COR-L47 (cell line): ENCODE results near the gene AGFG2.
"Not testable (repeated sequence)": the region's sequence is repeated elsewhere in the genome, so short reads cannot be mapped to it uniquely, and the experiment has no call there.

Source experiments
- DNase-seq: peaks from one replicate; lab custom pipeline; 2025; lab: John Stamatoyannopoulos, UW

AGFG2 gene, protein sequence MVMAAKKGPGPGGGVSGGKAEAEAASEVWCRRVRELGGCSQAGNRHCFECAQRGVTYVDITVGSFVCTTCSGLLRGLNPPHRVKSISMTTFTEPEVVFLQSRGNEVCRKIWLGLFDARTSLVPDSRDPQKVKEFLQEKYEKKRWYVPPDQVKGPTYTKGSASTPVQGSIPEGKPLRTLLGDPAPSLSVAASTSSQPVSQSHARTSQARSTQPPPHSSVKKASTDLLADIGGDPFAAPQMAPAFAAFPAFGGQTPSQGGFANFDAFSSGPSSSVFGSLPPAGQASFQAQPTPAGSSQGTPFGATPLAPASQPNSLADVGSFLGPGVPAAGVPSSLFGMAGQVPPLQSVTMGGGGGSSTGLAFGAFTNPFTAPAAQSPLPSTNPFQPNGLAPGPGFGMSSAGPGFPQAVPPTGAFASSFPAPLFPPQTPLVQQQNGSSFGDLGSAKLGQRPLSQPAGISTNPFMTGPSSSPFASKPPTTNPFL

GRCh38 chr7:100538654-100539435, at the start of gene AGFG2:
TSS of gene AGFG2 (plus strand) at chr7:100539203. CDS start at chr7:100539347, 144 bp downstream.
- DNase-seq = peak; percentile 100

GRCh38 chr7:100489824-100490223, 49.2 kb upstream of the AGFG2 start:
- DNase-seq = peak; percentile 98

DNA sequence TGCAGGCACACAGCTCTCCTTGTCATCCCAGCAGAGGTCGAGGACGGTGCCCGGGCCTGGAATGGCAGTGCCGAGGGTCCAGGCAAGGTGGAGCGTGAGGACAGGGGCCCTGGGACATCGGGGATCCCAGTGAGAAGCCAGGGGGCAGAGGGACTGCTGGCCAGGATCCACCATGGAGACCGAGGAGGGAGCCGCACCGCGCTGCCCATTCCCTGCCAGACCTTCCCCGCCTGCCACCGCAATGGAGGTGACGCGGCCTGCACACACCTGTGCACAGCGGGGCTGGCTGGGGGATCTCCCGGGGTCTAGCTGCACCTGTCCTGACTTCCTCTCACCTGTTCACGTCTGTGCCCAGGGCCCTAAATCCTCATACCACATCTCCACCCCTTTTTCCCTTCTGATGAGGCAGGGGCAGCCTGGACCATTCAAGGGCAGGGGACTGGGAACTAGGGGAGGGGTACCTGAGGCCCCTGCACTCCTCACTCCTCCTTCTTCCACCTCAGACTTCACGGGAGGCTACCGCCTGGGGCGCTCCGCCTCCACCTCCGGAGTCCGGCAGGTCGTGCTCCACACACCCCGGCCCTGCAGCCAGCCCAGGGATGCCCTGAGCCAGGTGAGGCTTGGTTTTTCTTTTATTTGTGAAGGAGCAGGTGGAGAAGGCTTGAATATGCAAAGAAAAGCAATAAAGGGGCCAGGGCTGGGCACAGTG, 48.4 kb upstream of the AGFG2 start:
- DNase-seq = peak; percentile 37

DNA sequence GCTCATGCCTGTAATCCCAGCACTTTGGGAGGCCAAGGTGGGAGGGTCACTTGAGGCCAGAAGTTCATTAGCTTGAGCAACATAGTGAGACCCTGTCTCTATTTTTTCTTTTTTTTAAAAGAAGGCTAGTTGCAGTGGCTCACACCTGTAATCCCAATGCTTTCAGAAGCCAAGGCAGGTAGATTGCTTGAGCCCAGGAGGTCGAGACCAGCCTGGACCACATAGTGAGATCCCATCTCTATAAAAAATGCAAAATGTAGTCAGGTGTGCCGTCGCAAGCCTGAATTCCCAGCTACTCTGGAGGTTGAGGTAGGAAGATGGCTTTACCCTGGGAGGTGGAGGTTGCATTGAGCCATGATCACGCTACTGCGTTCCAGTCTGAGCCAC, 47.8 kb upstream of the AGFG2 start:
- no peak for DNase-seq

DNA sequence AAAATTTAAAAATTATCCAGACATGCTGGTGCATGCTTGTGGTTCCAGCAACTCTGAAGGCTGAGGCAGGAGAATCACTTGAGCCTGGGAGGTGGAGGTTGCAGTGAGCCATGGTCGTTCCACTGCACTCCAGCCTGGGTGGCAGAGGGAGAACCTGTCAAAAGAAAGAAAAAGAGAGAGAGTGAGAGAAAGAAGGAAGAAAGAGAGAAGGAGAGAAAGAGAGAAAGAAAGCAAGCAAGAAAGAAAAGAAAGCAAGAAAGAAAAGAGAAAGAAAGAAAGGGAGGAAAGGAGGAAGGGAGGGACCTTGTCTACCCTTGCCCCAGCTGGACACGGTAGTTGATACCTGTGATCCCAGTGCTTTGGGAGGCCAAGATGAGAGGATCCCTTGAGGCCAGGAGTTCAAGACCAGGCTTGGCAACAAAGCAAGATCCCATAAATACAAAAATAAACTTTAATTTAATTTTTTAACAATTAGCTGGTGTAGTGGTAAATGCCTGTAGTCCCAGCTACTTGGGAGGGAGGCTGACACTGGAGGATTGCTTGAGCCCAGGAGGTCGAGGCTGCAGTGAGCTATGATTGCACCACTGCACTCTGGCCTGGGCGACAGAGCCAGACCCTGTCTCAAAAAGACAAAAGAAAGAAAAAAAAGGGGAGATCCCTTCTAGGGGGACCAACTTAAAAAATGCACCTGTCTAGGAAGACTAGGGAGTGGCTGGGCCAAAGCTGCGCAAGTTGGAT, 46.1 kb upstream of the AGFG2 start:
- no peak for DNase-seq

- no peak for DNase-seq
Observed at GRCh38 chr7:100493476-100494264, 45.3 kb upstream of the AGFG2 start.

- no peak for DNase-seq
Observed at GRCh38 chr7:100496509-100496908, 42.5 kb upstream of the AGFG2 start.

GRCh38 chr7:100500743-100501142, 38.3 kb upstream of the AGFG2 start:
- not testable (repeated sequence) for DNase-seq

DNA sequence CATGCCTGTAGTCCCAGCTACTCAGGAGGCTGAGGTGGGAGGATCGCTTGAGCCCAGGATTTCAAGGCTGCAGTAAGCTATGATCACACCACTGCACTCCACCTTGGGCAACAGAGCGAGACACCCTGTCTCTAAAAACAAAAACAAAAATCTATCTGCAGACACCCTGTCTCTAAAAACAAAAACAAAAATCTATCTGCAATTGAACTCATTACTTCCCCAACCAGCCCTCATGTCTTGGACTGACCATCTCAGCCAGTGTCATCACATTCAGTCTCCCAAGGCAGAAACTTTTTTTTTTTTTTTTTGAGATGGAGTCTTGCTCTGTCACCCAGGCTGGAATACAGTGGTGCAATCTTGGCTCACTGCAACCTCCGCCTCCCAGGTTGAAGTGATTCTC, 35.0 kb upstream of the AGFG2 start:
- DNase-seq = not testable (repeated sequence)

DNA sequence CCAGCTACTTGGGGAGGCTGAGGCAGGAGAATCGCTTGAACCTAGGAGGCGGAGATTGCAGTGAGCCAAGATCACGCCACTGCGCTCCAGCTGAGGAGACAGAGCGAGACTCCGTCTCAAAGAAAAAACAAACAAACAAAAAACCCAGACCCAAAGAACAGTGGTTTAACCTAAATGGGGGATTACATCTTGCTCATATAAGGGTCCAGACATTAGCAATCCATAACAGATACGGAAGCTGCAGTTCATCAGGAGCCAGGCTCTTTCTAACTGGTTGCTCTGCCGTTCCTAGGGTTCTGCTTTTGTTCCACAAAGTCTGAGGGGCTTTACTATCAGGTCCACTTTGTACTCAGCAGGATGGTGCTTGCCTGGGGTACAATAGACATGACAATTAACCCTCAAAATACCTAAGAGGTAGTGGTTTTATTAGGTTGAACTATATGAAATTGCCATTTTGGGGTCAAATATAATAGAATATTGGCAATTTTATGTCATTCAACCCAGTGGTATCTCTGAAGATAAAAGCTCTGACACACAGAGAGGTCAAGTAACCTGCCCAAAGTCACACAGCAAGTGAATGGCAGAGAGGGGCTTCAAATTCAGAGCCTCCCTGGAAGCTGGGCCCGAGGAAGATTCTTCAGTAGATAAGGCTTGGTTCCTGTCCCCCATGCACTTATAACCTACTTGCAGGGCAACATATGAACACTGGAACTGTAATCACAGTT, 34.0 kb upstream of the AGFG2 start:
- DNase-seq = no peak

- no peak for DNase-seq
Observed at GRCh38 chr7:100506356-100506923, 32.6 kb upstream of the AGFG2 start.

DNA sequence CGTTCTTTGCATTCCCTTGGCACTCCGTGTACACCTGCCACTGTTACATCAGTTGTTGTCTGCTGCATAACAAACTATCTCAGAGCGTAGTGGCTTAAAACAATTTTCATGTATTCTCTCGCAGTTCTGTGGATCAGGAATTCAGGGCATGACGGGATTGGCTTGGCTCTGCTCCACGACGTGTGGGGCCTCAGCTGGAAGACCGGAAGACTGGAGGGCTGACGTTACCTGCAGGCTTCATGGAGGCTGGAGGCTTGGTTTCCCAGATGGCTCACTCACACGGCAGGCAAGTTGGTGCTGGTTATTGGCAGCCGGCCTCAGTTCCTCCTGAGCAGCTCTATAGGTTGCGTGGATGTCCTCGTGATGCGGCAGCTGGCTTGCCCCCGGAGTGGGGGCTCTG, 29.8 kb upstream of the AGFG2 start:
- no peak for DNase-seq

GRCh38 chr7:100510437-100511239, 28.4 kb upstream of the AGFG2 start:
- no peak for DNase-seq

DNA sequence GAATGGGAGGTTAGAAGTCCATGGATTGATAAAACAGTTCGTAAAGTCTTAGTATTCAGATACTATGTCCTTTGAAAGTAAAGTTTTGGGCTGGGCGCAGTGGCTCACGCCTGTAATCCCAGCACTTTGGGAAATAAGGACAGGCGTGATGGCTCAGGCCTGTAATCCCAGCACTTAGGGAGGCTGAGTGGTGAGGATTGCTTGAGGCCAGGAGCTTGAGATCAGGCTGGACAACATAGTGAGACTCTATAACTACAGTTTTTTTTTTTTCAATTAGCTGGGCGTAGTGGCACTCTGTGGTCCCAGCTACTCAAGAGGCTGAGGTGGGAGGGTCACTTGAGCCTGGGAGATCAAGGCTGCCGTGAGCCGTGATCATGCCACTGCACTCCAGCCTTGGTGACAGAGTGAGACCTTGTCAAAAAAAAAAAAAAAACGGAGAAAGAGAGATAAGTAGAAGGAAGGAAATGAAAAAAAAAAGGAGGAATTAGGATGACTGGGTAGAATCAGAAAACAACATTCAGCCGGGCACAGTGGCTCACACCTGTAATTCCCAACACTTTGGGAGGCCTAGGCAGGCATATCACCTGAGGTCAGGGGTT, 25.7 kb upstream of the AGFG2 start:
- no peak for DNase-seq

GRCh38 chr7:100515072-100515532, 23.9 kb upstream of the AGFG2 start:
- DNase-seq = no peak

GRCh38 chr7:100516135-100516812, 22.7 kb upstream of the AGFG2 start:
- no peak for DNase-seq

GRCh38 chr7:100517305-100517704, 21.7 kb upstream of the AGFG2 start:
- no peak for DNase-seq

- DNase-seq = no peak
Observed at GRCh38 chr7:100519580-100519979, 19.4 kb upstream of the AGFG2 start.
